Thoracic aorta (tissue), 2 donors: ENCODE measurements around the gene TMED1. TPM values are rescaled to one million over a fixed set of nuclear protein-coding genes. Genes with fewer than 3 reads are reported as not detected.

Experiments used
- ATAC-seq: fragments of 150-250 bp; one replicate; pipeline ENCODE4 v1.8.0; 2017; ENCODE audit warnings: low read depth; ENCODE audit not compliant: insufficient number of reproducible peaks, low FRiP score
- DNase-seq: peaks from one replicate; pipeline ENCODE4 v3.0.0-alpha.2; 2020; ENCODE audit warnings: low spot score
- H3K27ac ChIP-seq, 2 donors: fragments of 200-600 bp; sonication (generic); 1 replicate in 1 of 2; 2 replicates in 1 of 2; pipeline ENCODE4 v1.5.1; 2016; ENCODE audit warnings: mild to moderate bottlenecking in 2 of 2, moderate library complexity in 2 of 2
- H3K27me3 ChIP-seq: fragments of 200-600 bp; sonication (generic); replicated peaks from 2 replicates; pipeline ENCODE4 v1.6.0; 2016; ENCODE audit warnings: mild to moderate bottlenecking; ENCODE audit not compliant: insufficient read depth
- H3K36me3 ChIP-seq: fragments of 200-600 bp; sonication (generic); one replicate; pipeline ENCODE4 v1.5.1; 2016
- H3K4me1 ChIP-seq, 2 donors: fragments of 200-600 bp; sonication (generic); 1 replicate in 1 of 2; 2 replicates in 1 of 2; pipeline versions ENCODE4 v1.5.1 to v1.6.0; 2016; ENCODE audit warnings: low read depth in 2 of 2, mild to moderate bottlenecking in 1 of 2; ENCODE audit not compliant: control insufficient read depth in 1 of 2
- H3K4me3 ChIP-seq: fragments of 200-600 bp; sonication (generic); 2 replicates; pipeline ENCODE4 v1.5.1; 2016; ENCODE audit warnings: mild to moderate bottlenecking
- H3K9me3 ChIP-seq: fragments of 200-600 bp; sonication (generic); 2 replicates; pipeline ENCODE4 v1.5.1; 2016
- CTCF ChIP-seq: fragments of 200-600 bp; sonication (generic); IDR thresholded peaks from one replicate; pipeline ENCODE4 v1.5.1; 2019; ENCODE audit warnings: antibody characterized with exemption
- total RNA-seq, 2 donors: library from RNA; depleted of rRNA; stranded (reverse); fragments of >200 nt; gene quantifications; one replicate each; pipeline versions ENCODE4 v1.1.0 to v1.2.3, GENCODE V29; 2016

Gene TMED1
- total RNA-seq, 2 donors from 2014 or later, result 19.4 to 22.4 TPM

GRCh38 chr19:10812902-10813404, 23.1 kb downstream of the TMED1 start:
- Histone ChIP-seq H3K27me3 (no peaks in the 10 kb centered on the region), H3K27ac (peak overlapping the region; percentile 40 to 66), H3K9me3 (no peaks in the 10 kb centered on the region), H3K4me1 (peaks cover 20 to 38% of the 10 kb centered on the region in 2 donors), H3K36me3 (peaks cover 19% of the 10 kb centered on the region), H3K4me3 (no peak overlapping the region)
- ATAC-seq (peak; percentile 53), DNase-seq (peak; percentile 40)
- TF ChIP-seq CTCF, result no peak

- Histone ChIP-seq H3K4me3 (no peak overlapping the region), H3K4me1 (peaks cover 17 to 33% of the 10 kb centered on the region in 2 donors), H3K9me3 (no peaks in the 10 kb centered on the region), H3K36me3 (peaks cover 19% of the 10 kb centered on the region), H3K27me3 (no peaks in the 10 kb centered on the region), H3K27ac (peak overlapping the region in 1 of 2 donors; percentile 66)
- DNase-seq (no peak), ATAC-seq (no peak)
- TF ChIP-seq CTCF, result no peak
These were observed 23.8 kb downstream of the TMED1 start for GRCh38 chr19:10812196-10812595.

DNA sequence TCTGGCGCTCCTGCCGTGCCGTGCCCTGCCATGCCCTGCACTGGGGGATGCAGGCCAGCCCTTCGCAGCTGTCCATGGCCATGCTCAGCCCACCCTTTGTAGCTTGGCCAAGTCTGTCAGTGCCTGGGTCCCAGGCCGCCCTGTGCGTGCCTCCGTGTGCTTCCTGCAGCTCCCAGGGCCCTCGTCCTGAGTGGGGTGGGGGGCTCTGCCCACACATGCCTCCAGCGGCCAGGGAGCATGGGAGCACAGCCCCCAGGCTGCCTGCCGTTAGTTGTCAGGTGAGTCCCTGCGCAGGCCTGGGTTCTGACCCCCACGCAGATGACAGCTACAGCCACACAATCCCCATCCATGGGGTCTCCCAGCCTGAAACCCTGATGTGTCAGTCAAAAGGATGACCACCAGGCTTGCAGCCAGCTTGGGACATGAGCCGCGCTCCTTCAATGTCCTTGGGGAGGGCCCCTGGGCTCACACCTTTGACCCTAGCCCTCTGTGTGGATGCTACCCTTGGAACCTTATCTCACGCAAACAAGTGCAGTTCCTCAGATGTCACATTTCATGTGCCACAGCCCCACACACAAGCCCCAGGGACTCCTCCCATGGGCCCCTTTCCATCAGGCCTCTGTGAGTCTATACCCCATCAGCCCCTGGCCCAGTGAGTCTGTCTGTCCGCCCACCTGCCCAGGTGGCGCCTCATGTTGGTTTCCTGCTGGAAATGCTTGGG, 24.5 kb downstream of the TMED1 start:
- H3K4me3 ChIP-seq, result no peak overlapping the region
- H3K27me3 ChIP-seq, result no peaks in the 10 kb centered on the region
- ATAC-seq, result no peak
- peaks cover 11 to 26% of the 10 kb centered on the region in 2 donors for H3K4me1 ChIP-seq
- no peak for DNase-seq
- peaks cover 19% of the 10 kb centered on the region for H3K36me3 ChIP-seq
- H3K9me3 ChIP-seq, result no peaks in the 10 kb centered on the region
- H3K27ac ChIP-seq, result no peak overlapping the region
- no peak for TF ChIP-seq CTCF

DNA sequence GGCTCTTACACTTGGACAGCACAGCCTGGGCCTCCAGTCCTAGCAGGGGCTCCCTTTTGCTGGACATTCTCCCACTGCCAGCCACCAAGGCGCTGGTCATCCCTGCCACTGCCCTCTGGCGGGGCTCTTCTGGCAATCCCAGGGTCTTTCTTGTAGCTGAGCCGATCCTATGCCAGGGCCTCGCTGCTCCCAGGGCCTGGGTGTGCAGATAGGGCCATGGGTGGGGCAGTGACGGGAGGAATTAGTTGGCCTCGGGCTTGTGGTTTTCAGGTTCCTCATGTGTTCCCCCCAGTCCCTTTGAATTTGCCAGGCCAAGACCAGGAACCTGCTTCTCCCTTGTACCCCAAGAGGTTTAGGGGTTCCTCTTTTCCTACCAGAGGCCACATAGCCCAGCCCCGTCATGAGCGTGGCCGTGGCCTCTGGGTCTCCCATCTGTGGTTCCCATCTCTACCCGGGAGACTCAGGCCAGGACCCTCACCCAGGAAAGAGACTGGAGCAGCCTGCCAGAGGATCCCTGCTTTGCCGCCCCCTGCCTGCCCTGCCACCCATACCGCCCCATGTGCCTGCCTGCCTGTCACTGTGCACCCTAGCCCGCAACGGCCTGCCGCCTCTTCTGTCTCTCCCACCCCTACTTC, 26.2 kb downstream of the TMED1 start:
- no peaks in the 10 kb centered on the region for H3K27me3 ChIP-seq
- H3K4me3 ChIP-seq, result no peak overlapping the region
- peaks cover 4 to 14% of the 10 kb centered on the region in 2 donors for H3K4me1 ChIP-seq
- ATAC-seq, result no peak
- TF ChIP-seq CTCF, result no peak
- peaks cover 28% of the 10 kb centered on the region for H3K36me3 ChIP-seq
- no peak for DNase-seq
- peak overlapping the region in 1 of 2 donors; percentile 16 for H3K27ac ChIP-seq
- H3K9me3 ChIP-seq, result no peaks in the 10 kb centered on the region

DNA sequence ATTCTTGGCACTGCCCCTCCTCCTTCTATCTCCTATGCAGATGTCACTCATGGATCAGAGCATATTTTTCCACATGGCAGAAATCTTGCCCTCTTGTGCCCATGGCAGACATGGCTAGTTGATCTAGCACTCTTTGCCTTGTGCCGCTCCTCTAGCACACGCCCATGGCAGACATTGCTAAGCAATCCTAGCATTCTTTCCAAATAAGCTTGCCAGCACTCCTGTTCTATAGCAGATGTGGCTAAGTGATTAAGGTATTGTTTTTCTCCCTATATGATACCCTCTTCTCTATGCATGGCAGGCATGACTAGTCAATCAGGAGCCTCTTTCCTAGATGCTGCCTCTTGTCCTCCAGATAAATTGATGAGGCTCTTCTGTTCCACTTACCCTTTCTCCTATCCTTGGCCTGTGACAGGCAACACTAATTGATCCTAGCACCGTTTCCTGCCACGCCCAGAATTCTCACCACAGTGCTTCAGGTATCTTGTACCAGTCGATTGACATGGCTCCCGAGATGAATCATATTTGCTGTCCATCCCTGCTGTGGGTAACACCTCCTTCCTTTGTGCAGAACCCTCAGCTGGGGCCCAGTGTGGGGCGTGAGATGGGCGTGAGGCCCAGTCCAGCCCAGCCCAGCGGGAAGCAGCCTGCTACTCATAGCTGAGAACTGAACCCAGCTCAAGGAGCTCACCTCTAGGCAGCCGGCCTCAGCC, 26.9 kb downstream of the TMED1 start:
- H3K4me1 ChIP-seq, result peaks cover 4 to 14% of the 10 kb centered on the region in 2 donors
- H3K27ac ChIP-seq, result peak overlapping the region in 1 of 2 donors; percentile 16
- H3K36me3 ChIP-seq, result peaks cover 28% of the 10 kb centered on the region
- no peak for TF ChIP-seq CTCF
- H3K9me3 ChIP-seq, result no peaks in the 10 kb centered on the region
- DNase-seq (no peak), ATAC-seq (no peak)
- H3K4me3 ChIP-seq, result no peak overlapping the region
- no peaks in the 10 kb centered on the region for H3K27me3 ChIP-seq
